ENCODE results near the gene STARD3. TPM values are rescaled to one million over a fixed set of nuclear protein-coding genes. Genes with fewer than 3 reads are reported as not detected.
A peak's percentile ranks its signal among the peaks of the same experiment; 100 is the strongest.

Gene STARD3
- total RNA-seq, 2 donors from 2014 or later, result 32.8 to 35.4 TPM

GRCh38 chr17:39650121-39650579 is 13.2 kb downstream of the STARD3 start:
- no peak for DNase-seq (ENCODE audit: low spot score)
- intact Hi-C loops (cut with DNase I), result no loop called here

GRCh38 chr17:39651923-39652586 is 15.1 kb downstream of the STARD3 start:
- intact Hi-C loops (cut with DNase I), result no loop called here
- no peak for DNase-seq (ENCODE audit: low spot score)

GRCh38 chr17:39652587-39653315 is 15.8 kb downstream of the STARD3 start:
- intact Hi-C loops (cut with DNase I), result no loop called here
- no peak for DNase-seq (ENCODE audit: low spot score)

- intact Hi-C loops (cut with DNase I), result no loop called here
- no peak for DNase-seq (ENCODE audit: low spot score)
Observed at GRCh38 chr17:39653316-39653661, 16.3 kb downstream of the STARD3 start.

GRCh38 chr17:39653662-39654331 is 16.9 kb downstream of the STARD3 start:
- peak; percentile 89 for DNase-seq (ENCODE audit: low spot score)
- intact Hi-C loops (cut with DNase I), result no loop called here

- intact Hi-C loops (cut with DNase I), result no loop called here
- no peak for DNase-seq (ENCODE audit: low spot score)
Observed at GRCh38 chr17:39655105-39655504, 18.2 kb downstream of the STARD3 start.

GRCh38 chr17:39658346-39658745 is 21.4 kb downstream of the STARD3 start:
- intact Hi-C loops (cut with DNase I), result no loop called here
- DNase-seq (ENCODE audit: low spot score), result no peak

GRCh38 chr17:39658760-39659159 is 21.8 kb downstream of the STARD3 start:
- intact Hi-C loops (cut with DNase I), result no loop called here
- no peak for DNase-seq (ENCODE audit: low spot score)

- intact Hi-C loops (cut with DNase I), result no loop called here
- no peak for DNase-seq (ENCODE audit: low spot score)
Observed at GRCh38 chr17:39659279-39660010, 22.5 kb downstream of the STARD3 start.

GRCh38 chr17:39660011-39660360 is 23.0 kb downstream of the STARD3 start:
- intact Hi-C loops (cut with DNase I), result no loop called here
- no peak for DNase-seq (ENCODE audit: low spot score)

GRCh38 chr17:39660397-39661385 is 23.7 kb downstream of the STARD3 start:
- DNase-seq (ENCODE audit: low spot score), result no peak
- intact Hi-C loops (cut with DNase I), result no loop called here

GRCh38 chr17:39661744-39662541 is 25.0 kb downstream of the STARD3 start:
- intact Hi-C loops (cut with DNase I), result no loop called here
- DNase-seq (ENCODE audit: low spot score), result no peak

GRCh38 chr17:39662551-39663339 is 25.8 kb downstream of the STARD3 start:
- DNase-seq (ENCODE audit: low spot score), result no peak
- intact Hi-C loops (cut with DNase I), result no loop called here

GRCh38 chr17:39663340-39663687 is 26.4 kb downstream of the STARD3 start:
- no peak for DNase-seq (ENCODE audit: low spot score)
- intact Hi-C loops (cut with DNase I), result no loop called here

GRCh38 chr17:39663688-39664580 is 27.0 kb downstream of the STARD3 start:
- no peak for DNase-seq (ENCODE audit: low spot score)
- intact Hi-C loops (cut with DNase I), result no loop called here

All from posterior vena cava (tissue), 2 donors.